Activated naive CD4-positive, alpha-beta T cell treated with anti-CD3 and anti-CD28 coated beads, Interleukin-2, amount 10 ng/mL, durations not matched to agents 7 days and 5 days (primary cell): ENCODE data around the gene OR5AC2.

Source experiments
- CTCF ChIA-PET: fragments of 350-600 bp; sonication (Branson Sonifier 250); formaldehyde crosslinking; loops from one replicate; lab custom pipeline; 2021; ENCODE audit warnings: antibody characterized with exemption; lab: Charles Lee
- DNase-seq: peaks from one replicate; pipeline ENCODE4 v3.0.0-alpha.2; 2020
- H3K27ac Mint-ChIP-seq: one replicate; pipeline ENCODE4 v1.8.0; 2021; ENCODE audit warnings: mild to moderate bottlenecking, moderate library complexity, mixed read lengths
- H3K27me3 Mint-ChIP-seq: one replicate; pipeline ENCODE4 v1.8.0; 2021; ENCODE audit warnings: mild to moderate bottlenecking, mixed read lengths
- H3K36me3 Mint-ChIP-seq: one replicate; pipeline ENCODE4 v1.8.0; 2021; ENCODE audit warnings: mixed read lengths
- H3K4me1 Mint-ChIP-seq: one replicate; pipeline ENCODE4 v1.8.0; 2021; ENCODE audit warnings: mixed read lengths
- H3K4me3 Mint-ChIP-seq: one replicate; pipeline ENCODE4 v1.8.0; 2021; ENCODE audit warnings: mild to moderate bottlenecking, moderate library complexity, mixed read lengths
- H3K9me3 Mint-ChIP-seq: one replicate; pipeline ENCODE4 v1.8.0; 2021; ENCODE audit warnings: mixed read lengths

The OR5AC2 gene

GRCh38 chr3:98099848-98100247 lies 12.9 kb downstream of the OR5AC2 start:
- Mint-ChIP-seq H3K9me3 (no peaks in the 10 kb centered on the region), H3K36me3 (no peaks in the 10 kb centered on the region), H3K4me1 (no peaks in the 10 kb centered on the region), H3K4me3 (no peak overlapping the region), H3K27ac (no peak overlapping the region), H3K27me3 (no peaks in the 10 kb centered on the region)
- CTCF ChIA-PET: no interaction called here
- no peak for DNase-seq

GRCh38 chr3:98108162-98108561 lies 21.2 kb downstream of the OR5AC2 start:
- Mint-ChIP-seq H3K27me3 (no peaks in the 10 kb centered on the region), H3K4me1 (no peaks in the 10 kb centered on the region), H3K9me3 (peaks cover 2% of the 10 kb centered on the region), H3K36me3 (no peaks in the 10 kb centered on the region), H3K4me3 (no peak overlapping the region), H3K27ac (no peak overlapping the region)
- CTCF ChIA-PET: no interaction called here
- no peak for DNase-seq

GRCh38 chr3:98109807-98110549 lies 23.0 kb downstream of the OR5AC2 start:
- Mint-ChIP-seq H3K27me3 (no peaks in the 10 kb centered on the region), H3K27ac (no peak overlapping the region), H3K36me3 (no peaks in the 10 kb centered on the region), H3K9me3 (peaks cover 2% of the 10 kb centered on the region), H3K4me1 (no peaks in the 10 kb centered on the region), H3K4me3 (no peak overlapping the region)
- DNase-seq: no peak
- CTCF ChIA-PET: no interaction called here

GRCh38 chr3:98110550-98110908 lies 23.6 kb downstream of the OR5AC2 start:
- H3K9me3 Mint-ChIP-seq: peaks cover 2% of the 10 kb centered on the region
- no peaks in the 10 kb centered on the region for H3K27me3 Mint-ChIP-seq
- H3K36me3 Mint-ChIP-seq: no peaks in the 10 kb centered on the region
- DNase-seq: no peak
- no peaks in the 10 kb centered on the region for H3K4me1 Mint-ChIP-seq
- H3K4me3 Mint-ChIP-seq: no peak overlapping the region
- CTCF ChIA-PET: no interaction called here
- no peak overlapping the region for H3K27ac Mint-ChIP-seq

GRCh38 chr3:98114264-98114663 lies 27.3 kb downstream of the OR5AC2 start:
- Mint-ChIP-seq H3K27ac (no peak overlapping the region), H3K4me3 (no peak overlapping the region), H3K36me3 (no peaks in the 10 kb centered on the region), H3K9me3 (peaks cover 2% of the 10 kb centered on the region), H3K4me1 (no peaks in the 10 kb centered on the region), H3K27me3 (no peaks in the 10 kb centered on the region)
- DNase-seq: no peak
- CTCF ChIA-PET: no interaction called here

GRCh38 chr3:98115717-98116116 lies 28.7 kb downstream of the OR5AC2 start:
- DNase-seq: no peak
- H3K27me3 Mint-ChIP-seq: no peaks in the 10 kb centered on the region
- no peaks in the 10 kb centered on the region for H3K36me3 Mint-ChIP-seq
- CTCF ChIA-PET: no interaction called here
- no peaks in the 10 kb centered on the region for H3K4me1 Mint-ChIP-seq
- H3K27ac Mint-ChIP-seq: no peak overlapping the region
- H3K9me3 Mint-ChIP-seq: no peaks in the 10 kb centered on the region
- H3K4me3 Mint-ChIP-seq: no peak overlapping the region

- H3K4me3 Mint-ChIP-seq: no peak within 1 kb of the TSS
- H3K27ac Mint-ChIP-seq: no peak within 1 kb of the TSS
- no peaks in the 10 kb centered on the region for H3K36me3 Mint-ChIP-seq
- H3K27me3 Mint-ChIP-seq: no peaks in the 10 kb centered on the region
- DNase-seq: no peak
- no peaks in the 10 kb centered on the region for H3K4me1 Mint-ChIP-seq
- no peaks in the 10 kb centered on the region for H3K9me3 Mint-ChIP-seq
- CTCF ChIA-PET: no interaction called here
These were observed 43.4 kb downstream of the OR5AC2 start, which contains the start of gene OR5H1 for GRCh38 chr3:98130421-98130820. OR5H1 (plus strand) TSS chr3:98130721; CDS start chr3:98132698, 1,977 bp downstream.

- no peaks in the 10 kb centered on the region for H3K9me3 Mint-ChIP-seq
- no peak for DNase-seq
- no peaks in the 10 kb centered on the region for H3K36me3 Mint-ChIP-seq
- H3K27me3 Mint-ChIP-seq: peaks cover 4% of the 10 kb centered on the region
- H3K27ac Mint-ChIP-seq: no peak overlapping the region
- H3K4me3 Mint-ChIP-seq: no peak overlapping the region
- no peaks in the 10 kb centered on the region for H3K4me1 Mint-ChIP-seq
- CTCF ChIA-PET: no interaction called here
These were observed 49.7 kb downstream of the OR5AC2 start for GRCh38 chr3:98136631-98137030.
